H9 (cell line): ENCODE results near the gene OR4M1. TPM values are rescaled to one million over a fixed set of nuclear protein-coding genes. Genes with fewer than 3 reads are reported as not detected.

Source experiments
- DNase-seq: peaks from one replicate; pipeline ENCODE4 v3.0.0-alpha.2; 2017
- H2AFZ ChIP-seq: one replicate; pipeline ENCODE4 v1.6.1; 2013; ENCODE audit warnings: mild to moderate bottlenecking, low read length, control low read depth, moderate library complexity
- H2AK5ac ChIP-seq: 2 replicates; pipeline ENCODE4 v1.6.1; 2013; ENCODE audit warnings: low read length, control low read depth, mixed read lengths; ENCODE audit not compliant: insufficient read length
- H2BK120ac ChIP-seq: one replicate; pipeline ENCODE4 v1.6.1; 2013; ENCODE audit warnings: low read depth, mild to moderate bottlenecking, low read length, control low read depth, inconsistent platforms; ENCODE audit not compliant: poor library complexity, severe bottlenecking
- H2BK12ac ChIP-seq: 2 replicates; pipeline ENCODE4 v1.6.1; 2013; ENCODE audit warnings: low read length, control low read depth, mixed read lengths, low read depth; ENCODE audit not compliant: insufficient read length
- H2BK15ac ChIP-seq: 2 replicates; pipeline ENCODE4 v1.6.1; 2013; ENCODE audit warnings: low read depth, low read length, control low read depth
- H2BK20ac ChIP-seq: one replicate; pipeline ENCODE4 v1.6.1; 2013; ENCODE audit warnings: low read depth, mild to moderate bottlenecking, low read length, control low read depth, inconsistent platforms; ENCODE audit not compliant: poor library complexity, severe bottlenecking
- H2BK5ac ChIP-seq: 2 replicates; pipeline ENCODE4 v1.6.1; 2013; ENCODE audit warnings: low read length, control low read depth, mixed read lengths; ENCODE audit not compliant: insufficient read length
- H3K14ac ChIP-seq: 2 replicates; pipeline ENCODE4 v1.6.1; 2013; ENCODE audit warnings: low read length, control low read depth; ENCODE audit not compliant: insufficient read depth
- H3K18ac ChIP-seq: 2 replicates; pipeline ENCODE4 v1.6.1; 2013; ENCODE audit warnings: low read depth, mild to moderate bottlenecking, mixed read lengths, low read length, control low read depth; ENCODE audit not compliant: insufficient read length
- H3K23ac ChIP-seq: 2 replicates; pipeline ENCODE4 v1.6.1; 2013; ENCODE audit warnings: low read length, control low read depth, mixed read lengths, low read depth; ENCODE audit not compliant: insufficient read length
- H3K23me2 ChIP-seq: 2 replicates; pipeline ENCODE4 v1.6.1; 2013; ENCODE audit warnings: low read depth, mild to moderate bottlenecking, mixed read lengths, low read length, control low read depth; ENCODE audit not compliant: insufficient read length, poor library complexity, severe bottlenecking
- H3K27ac ChIP-seq: 2 replicates; pipeline ENCODE4 v1.5.1; 2013; ENCODE audit warnings: low read length, control low read depth, mixed read lengths, low read depth; ENCODE audit not compliant: insufficient read length
- H3K27me3 ChIP-seq: 2 replicates; pipeline ENCODE4 v1.6.1; 2013; ENCODE audit warnings: low read length, control low read depth, inconsistent platforms; ENCODE audit not compliant: insufficient read depth
- H3K4ac ChIP-seq: 2 replicates; pipeline ENCODE4 v1.6.1; 2013; ENCODE audit warnings: low read depth, mild to moderate bottlenecking, control low read depth, inconsistent platforms, low read length, moderate library complexity
- H3K4me1 ChIP-seq: 2 replicates; pipeline ENCODE4 v1.6.1; 2013; ENCODE audit warnings: low read length, control low read depth, inconsistent platforms; ENCODE audit not compliant: insufficient read depth
- H3K4me2 ChIP-seq: 2 replicates; pipeline ENCODE4 v1.6.1; 2013; ENCODE audit warnings: low read length, control low read depth, mixed read lengths; ENCODE audit not compliant: insufficient read length, insufficient read depth
- H3K56ac ChIP-seq: 2 replicates; pipeline ENCODE4 v1.6.1; 2013; ENCODE audit warnings: low read depth, mild to moderate bottlenecking, mixed read lengths, low read length, control low read depth; ENCODE audit not compliant: insufficient read length
- H3K79me1 ChIP-seq: 2 replicates; pipeline ENCODE4 v1.6.1; 2013; ENCODE audit warnings: low read depth, mild to moderate bottlenecking, moderate library complexity, low read length, control low read depth, inconsistent platforms; ENCODE audit not compliant: insufficient read depth, poor library complexity, severe bottlenecking
- H3K79me2 ChIP-seq: 2 replicates; pipeline ENCODE4 v1.6.1; 2013; ENCODE audit warnings: low read length, control low read depth, inconsistent platforms; ENCODE audit not compliant: insufficient read depth
- H3K9ac ChIP-seq: 2 replicates; pipeline ENCODE4 v1.6.1; 2013; ENCODE audit warnings: low read length, control low read depth, mixed read lengths; ENCODE audit not compliant: insufficient read length; ENCODE audit errors: extremely low read depth
- H3K9me3 ChIP-seq: one replicate; pipeline ENCODE4 v1.6.1; 2013; ENCODE audit warnings: low read depth, low read length, inconsistent platforms; ENCODE audit not compliant: control insufficient read depth
- H3T11ph ChIP-seq: one replicate; pipeline ENCODE4 v1.6.1; 2013; ENCODE audit warnings: mild to moderate bottlenecking, low read length, control low read depth, inconsistent platforms
- H4K20me1 ChIP-seq: one replicate; pipeline ENCODE4 v1.6.1; 2013; ENCODE audit not compliant: control insufficient read depth, insufficient read length, insufficient read depth
- H4K5ac ChIP-seq: 2 replicates; pipeline ENCODE4 v1.6.1; 2013; ENCODE audit warnings: low read depth, mild to moderate bottlenecking, mixed read lengths, low read length, control low read depth; ENCODE audit not compliant: insufficient read length
- H4K8ac ChIP-seq: replicated peaks from 2 replicates; pipeline ENCODE4 v1.6.1; 2013; ENCODE audit warnings: low read length, control low read depth, mixed read lengths, low read depth; ENCODE audit not compliant: insufficient read length
- H4K91ac ChIP-seq: 2 replicates; pipeline ENCODE4 v1.6.1; 2013; ENCODE audit warnings: low read depth, mild to moderate bottlenecking, moderate library complexity, mixed read lengths, low read length, control low read depth; ENCODE audit not compliant: insufficient read length
- H3K27ac Mint-ChIP-seq, 3 experiments: 2 replicates in 2 of 3; 3 replicates in 1 of 3; pipeline ENCODE4 v1.8.0; 2020 to 2021; ENCODE audit warnings: mixed read lengths in 3 of 3, mild to moderate bottlenecking in 1 of 3, moderate library complexity in 1 of 3
- H3K27me3 Mint-ChIP-seq: 2 replicates; pipeline ENCODE4 v1.8.0; 2021; ENCODE audit warnings: low read depth, mild to moderate bottlenecking, moderate library complexity, mixed read lengths
- H3K36me3 Mint-ChIP-seq, 3 experiments: 2 replicates in 2 of 3; 3 replicates in 1 of 3; pipeline ENCODE4 v1.8.0; 2020 to 2021; ENCODE audit warnings: low read depth in 3 of 3, mixed read lengths in 3 of 3; ENCODE audit not compliant: insufficient read depth in 1 of 3
- H3K4me1 Mint-ChIP-seq, 2 experiments: 2 replicates each; pipeline ENCODE4 v1.8.0; 2020; ENCODE audit warnings: mixed read lengths in 2 of 2
- H3K4me3 Mint-ChIP-seq, 2 experiments: 2 replicates in 1 of 2; 3 replicates in 1 of 2; pipeline ENCODE4 v1.8.0; 2020 to 2021; ENCODE audit warnings: mild to moderate bottlenecking in 2 of 2, mixed read lengths in 2 of 2, moderate library complexity in 1 of 2
- H3K9me3 Mint-ChIP-seq, 2 experiments: 2 replicates in 1 of 2; 3 replicates in 1 of 2; pipeline ENCODE4 v1.8.0; 2020; ENCODE audit warnings: mild to moderate bottlenecking in 2 of 2, mixed read lengths in 2 of 2, moderate library complexity in 1 of 2
- total RNA-seq: library from RNA; stranded (reverse); gene quantifications from 2 replicates; pipeline ENCODE4 v1.2.1, GENCODE V29; 2021
- TF ChIP-seq, protein P1 (sequence below): fragments of 200-600 bp; sonication (generic); conservative IDR thresholded peaks from 3 replicates; pipeline ENCODE4 v1.8.0; 2021; ENCODE audit warnings: antibody characterized with exemption, mild to moderate bottlenecking

Gene OR4M1
- total RNA-seq, 1 experiment from 2014 or later = not detected

DNA sequence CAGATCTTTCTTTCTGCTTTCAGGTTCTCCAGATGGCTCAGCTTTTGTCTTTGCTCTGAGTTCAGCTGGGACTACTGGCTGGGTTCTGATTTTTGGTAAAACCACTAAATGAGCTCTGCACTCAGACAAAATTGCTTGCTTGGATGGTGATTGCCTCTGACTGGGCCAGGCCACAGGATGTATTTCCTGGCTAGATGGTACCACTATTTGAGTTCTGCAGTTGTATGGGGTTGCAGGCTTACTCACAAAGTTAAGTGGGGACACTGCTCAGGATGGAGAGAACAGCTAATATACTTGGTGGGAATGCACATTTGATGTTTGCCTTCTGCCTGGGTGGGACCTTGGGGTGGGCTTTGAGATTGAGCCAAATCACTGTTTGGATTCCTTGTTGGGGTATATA lies 43.9 kb upstream of the OR4M1 start:
- H2BK15ac ChIP-seq = no peak overlapping the region

More for the DNA sequence above, 43.9 kb upstream of the OR4M1 start:
- Histone ChIP-seq H3K9ac (no peak overlapping the region), H3K9me3 (peaks cover 72% of the 10 kb centered on the region), H2AFZ (no peak overlapping the region), H3K79me2 (no peaks in the 10 kb centered on the region), H3K27ac (no peak overlapping the region), H2AK5ac (no peak overlapping the region), H3K4me1 (no peaks in the 10 kb centered on the region), H2BK12ac (no peak overlapping the region), H3K23me2 (no peaks in the 10 kb centered on the region), H3K27me3 (no peaks in the 10 kb centered on the region), H3K4me2 (no peak overlapping the region), H4K91ac (no peak overlapping the region), H4K5ac (no peak overlapping the region), H3K4ac (no peak overlapping the region), H3K79me1 (no peaks in the 10 kb centered on the region), H4K20me1 (no peaks in the 10 kb centered on the region), H3K18ac (no peak overlapping the region), H4K8ac (no peak overlapping the region), H3K56ac (no peak overlapping the region), H3T11ph (no peak overlapping the region), H2BK20ac (no peak overlapping the region), H3K23ac (no peak overlapping the region), H2BK120ac (no peak overlapping the region), H2BK5ac (no peak overlapping the region), H3K14ac (no peak overlapping the region)
- Mint-ChIP-seq H3K27me3 (no peaks in the 10 kb centered on the region), H3K27ac (no peak overlapping the region), H3K4me1 (no peaks in the 10 kb centered on the region), H3K9me3 (peaks cover 9 to 10% of the 10 kb centered on the region in 2 experiments), H3K4me3 (no peak overlapping the region), H3K36me3 (peaks cover 2 to 36% (median 4%) of the 10 kb centered on the region in 3 experiments; a peak in 6 of 7 replicates)
- TF ChIP-seq, protein P1, sequence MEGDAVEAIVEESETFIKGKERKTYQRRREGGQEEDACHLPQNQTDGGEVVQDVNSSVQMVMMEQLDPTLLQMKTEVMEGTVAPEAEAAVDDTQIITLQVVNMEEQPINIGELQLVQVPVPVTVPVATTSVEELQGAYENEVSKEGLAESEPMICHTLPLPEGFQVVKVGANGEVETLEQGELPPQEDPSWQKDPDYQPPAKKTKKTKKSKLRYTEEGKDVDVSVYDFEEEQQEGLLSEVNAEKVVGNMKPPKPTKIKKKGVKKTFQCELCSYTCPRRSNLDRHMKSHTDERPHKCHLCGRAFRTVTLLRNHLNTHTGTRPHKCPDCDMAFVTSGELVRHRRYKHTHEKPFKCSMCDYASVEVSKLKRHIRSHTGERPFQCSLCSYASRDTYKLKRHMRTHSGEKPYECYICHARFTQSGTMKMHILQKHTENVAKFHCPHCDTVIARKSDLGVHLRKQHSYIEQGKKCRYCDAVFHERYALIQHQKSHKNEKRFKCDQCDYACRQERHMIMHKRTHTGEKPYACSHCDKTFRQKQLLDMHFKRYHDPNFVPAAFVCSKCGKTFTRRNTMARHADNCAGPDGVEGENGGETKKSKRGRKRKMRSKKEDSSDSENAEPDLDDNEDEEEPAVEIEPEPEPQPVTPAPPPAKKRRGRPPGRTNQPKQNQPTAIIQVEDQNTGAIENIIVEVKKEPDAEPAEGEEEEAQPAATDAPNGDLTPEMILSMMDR = no peak
- no peak for DNase-seq
